NCI-H69 (cell line): ENCODE data around the gene KREMEN2.
A peak's percentile ranks its signal among the peaks of the same experiment; 100 is the strongest.
"Not testable (repeated sequence)": the region's sequence is repeated elsewhere in the genome, so short reads cannot be mapped to it uniquely, and the experiment has no call there.

ENCODE experiments used
- DNase-seq: peaks from one replicate; lab custom pipeline; 2025; lab: John Stamatoyannopoulos, UW

Gene KREMEN2, protein sequence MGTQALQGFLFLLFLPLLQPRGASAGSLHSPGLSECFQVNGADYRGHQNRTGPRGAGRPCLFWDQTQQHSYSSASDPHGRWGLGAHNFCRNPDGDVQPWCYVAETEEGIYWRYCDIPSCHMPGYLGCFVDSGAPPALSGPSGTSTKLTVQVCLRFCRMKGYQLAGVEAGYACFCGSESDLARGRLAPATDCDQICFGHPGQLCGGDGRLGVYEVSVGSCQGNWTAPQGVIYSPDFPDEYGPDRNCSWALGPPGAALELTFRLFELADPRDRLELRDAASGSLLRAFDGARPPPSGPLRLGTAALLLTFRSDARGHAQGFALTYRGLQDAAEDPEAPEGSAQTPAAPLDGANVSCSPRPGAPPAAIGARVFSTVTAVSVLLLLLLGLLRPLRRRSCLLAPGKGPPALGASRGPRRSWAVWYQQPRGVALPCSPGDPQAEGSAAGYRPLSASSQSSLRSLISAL

DNA sequence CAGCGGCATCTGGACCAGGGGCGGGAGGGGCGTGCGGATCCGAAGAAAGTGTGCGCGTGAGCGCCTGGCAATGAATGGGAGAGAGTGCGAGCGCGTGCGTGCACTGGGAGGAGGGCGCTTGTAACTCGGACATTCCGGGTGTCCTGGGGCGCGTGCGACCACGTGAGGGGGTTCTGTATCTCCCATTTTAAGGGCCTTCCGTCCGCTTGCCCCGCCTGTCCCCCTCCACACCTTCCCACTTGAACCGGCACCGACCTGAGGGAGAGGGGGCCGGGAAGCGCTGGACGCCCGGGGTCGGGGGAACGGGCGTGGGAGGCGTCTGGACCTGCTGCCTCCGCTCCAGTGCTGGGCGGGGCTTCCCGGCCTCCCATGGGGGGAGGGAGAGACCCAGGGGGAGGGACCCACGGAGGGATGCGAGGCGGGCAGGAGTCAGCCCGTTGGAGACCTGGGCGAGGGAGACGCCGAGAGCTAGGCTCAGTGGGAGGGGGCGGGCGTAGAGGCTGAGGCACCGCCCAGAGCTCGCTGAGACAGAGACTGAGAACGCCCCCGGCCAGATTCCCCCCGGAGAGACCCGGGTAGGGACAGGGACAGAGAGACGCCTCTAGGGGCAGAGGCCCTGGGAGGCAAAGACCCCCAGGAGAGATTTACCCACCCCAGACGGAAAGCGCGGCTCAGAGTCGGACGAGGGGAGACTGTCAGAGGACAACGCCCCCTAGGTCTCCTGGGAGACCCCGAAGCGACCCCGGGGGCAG, at the start of gene KREMEN2:
KREMEN2 (plus strand) TSS at position 553 of the 752 bp plus-strand sequence. CDS start 246 bp downstream, outside the sequence.
- DNase-seq: peak; percentile 93

DNA sequence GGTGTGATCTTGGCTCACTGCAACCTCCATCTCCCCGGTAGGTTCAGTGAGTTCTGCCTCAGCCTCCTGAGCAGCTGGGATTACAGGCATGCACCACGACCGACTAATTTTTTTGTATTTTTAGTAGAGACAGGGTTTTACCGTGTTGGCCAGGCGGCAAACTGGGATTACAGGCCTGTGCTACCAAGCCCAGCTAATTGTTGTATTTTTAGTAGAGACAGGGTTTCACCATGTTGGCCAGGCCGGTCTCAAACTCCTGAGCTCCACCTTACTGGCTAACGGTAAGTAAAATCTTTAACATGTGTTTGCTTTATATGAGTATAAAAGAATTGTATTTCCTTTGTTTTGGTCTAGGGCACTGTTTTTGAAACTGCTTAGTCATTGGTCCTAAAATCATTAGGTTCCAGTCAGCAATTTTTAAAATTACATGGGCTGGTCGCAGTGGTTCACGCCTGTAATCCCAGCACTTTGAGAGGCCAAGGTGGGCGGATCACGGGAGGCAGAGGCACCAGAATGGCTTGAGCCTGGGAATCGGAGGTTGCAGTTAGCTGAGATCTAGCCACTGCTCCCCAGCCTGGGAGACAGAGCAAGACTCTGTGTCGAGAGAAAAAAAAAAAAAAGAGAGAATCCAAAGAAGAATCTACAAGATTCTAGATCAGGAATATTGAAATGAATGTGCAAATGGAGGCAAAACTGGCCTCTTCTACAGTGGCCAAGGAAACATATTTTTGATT, 48.7 kb upstream of the KREMEN2 start:
- DNase-seq: peak; percentile 35

DNA sequence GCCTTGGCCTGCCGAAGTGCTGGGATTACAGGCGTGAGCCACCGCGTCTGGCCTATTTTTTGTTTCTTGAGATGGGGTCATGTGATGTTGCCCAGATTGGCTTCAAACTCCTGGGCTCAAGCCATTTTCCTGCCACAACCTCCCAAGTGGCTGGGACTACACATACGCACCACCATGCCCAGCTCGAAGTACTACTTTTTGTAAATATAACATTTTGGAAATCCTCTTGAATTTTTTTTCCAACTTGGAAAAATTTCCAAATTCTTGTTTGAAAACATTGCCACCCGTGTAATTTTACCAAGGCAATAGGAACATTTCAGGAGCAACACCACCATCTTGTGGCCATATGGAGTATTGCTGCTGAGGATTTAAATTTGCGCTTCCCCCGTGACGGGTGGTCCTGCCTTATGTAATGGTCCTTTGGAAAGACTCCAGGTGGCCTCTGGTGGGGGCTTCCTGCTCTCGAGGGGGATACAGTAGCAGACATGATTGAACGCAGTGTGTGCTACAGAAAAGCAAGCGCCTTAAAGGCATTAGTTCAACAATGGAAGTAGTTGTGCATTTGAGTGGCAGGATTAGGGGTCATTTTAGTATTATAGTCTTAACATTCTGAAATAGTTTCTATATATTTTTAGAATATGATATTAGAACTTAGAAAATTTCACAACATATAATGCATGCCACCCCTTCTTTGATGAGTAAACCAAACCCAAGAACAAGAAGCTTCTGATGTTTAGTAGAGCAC, 44.4 kb upstream of the KREMEN2 start:
- peak; percentile 63 for DNase-seq

DNA sequence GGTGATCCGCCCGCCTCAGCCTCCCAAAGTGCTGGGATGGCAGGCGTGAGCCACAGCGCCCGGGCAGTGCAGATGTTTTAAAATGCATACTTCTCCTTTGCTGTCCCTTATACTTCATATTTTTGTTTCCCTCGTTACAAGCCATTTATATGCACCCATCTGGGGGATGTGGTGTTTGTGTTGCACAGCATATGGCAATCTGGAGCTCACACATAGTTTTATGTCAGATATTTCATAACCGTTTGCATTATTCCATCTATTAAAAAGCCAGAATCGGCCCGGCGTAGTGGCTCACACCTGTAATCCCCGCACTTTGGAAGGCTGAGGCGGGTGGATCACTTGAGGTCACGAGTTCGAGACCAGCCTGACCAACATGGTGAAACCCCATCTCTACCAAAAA, 40.6 kb upstream of the KREMEN2 start:
- DNase-seq: no peak

DNA sequence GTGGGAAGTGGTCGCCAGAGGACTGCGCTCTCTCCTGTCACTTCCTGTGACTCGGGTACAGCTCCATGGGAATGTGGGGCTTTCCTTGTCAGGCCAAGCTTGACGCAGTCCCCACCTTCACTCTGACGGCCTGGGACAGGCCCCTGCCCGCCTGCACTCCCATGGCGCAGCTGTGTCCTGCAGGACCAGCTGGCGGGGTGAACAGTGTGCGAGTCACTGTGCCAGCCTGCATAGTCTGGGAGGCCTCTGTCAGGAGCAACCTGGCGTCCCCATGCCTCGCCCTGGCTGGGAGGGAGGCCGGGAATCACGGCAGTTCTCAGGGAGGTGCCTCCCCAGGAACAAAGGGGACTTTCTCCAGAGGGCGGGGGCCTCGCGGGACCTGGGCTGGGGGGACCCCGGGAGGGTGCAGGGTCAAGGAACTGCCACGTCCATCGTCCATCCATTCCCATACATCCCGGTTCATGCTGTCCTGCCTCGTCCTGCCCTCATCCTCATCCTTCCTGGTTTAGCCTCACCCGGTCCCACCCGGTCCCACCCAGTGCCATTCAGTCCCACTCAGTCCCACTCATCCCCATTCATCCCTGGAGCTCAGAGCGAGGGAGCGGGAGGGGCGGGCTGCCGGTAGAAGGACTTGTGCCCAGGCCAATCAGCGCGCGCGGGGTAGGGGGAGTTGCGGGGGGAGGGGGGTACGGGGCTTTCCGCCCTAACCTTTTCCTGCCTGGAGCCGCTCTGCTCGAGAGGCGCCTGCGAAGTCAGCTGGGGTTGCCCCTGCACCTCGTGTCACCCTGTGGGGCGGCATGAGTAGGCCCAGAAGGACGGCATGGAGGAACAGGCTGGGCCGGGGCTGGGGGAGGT, 38.9 kb upstream of the KREMEN2 start:
- DNase-seq: no peak

DNA sequence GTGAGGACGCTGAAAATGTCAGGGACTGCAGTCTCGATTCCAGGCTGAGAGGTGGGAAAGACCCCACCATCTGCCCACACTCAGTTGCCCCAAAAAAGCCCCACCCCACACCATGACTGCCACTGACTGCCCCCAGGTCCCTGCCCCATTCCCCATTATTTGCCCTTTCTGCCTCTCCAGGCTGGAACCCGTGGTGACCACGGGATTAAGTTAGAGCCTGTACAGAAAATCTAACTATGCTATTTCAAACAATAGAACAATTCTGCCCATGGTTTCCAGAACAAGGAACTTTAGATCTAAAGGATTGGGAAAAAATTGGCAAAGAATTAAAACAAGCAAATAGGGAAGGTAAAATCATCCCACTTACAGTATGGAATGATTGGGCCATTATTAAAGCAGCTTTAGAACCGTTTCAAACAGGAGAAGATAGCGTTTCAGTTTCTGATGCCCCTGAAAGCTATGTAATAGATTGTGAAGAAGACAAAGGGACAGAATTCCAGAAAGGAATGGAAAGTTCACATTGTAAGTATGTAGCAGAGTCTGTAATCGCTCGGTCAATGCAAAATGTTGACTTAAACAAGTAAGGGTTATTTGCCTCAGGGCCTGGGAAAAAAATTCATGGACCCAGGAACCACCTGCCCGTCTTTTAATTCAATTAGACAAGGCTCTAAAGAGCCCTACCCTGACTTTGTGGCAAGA, 38.0 kb upstream of the KREMEN2 start:
- DNase-seq: peak; percentile 62

DNA sequence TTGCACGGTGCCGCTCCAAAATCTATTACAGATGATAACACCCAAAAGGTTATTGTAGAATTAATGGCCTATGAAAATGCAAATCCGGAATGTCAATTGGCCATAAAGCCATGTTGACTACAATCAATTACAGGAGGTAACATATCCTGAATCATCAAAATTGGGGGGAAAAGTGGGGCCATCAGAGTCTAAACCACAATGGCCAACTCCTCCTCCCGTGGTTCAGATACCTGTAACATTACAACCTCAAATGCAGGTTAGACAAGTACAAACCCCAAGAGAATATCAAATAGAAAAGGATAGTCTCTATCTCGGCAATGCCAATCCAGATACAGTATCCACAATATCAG, 37.5 kb upstream of the KREMEN2 start:
- peak; percentile 49 for DNase-seq

DNA sequence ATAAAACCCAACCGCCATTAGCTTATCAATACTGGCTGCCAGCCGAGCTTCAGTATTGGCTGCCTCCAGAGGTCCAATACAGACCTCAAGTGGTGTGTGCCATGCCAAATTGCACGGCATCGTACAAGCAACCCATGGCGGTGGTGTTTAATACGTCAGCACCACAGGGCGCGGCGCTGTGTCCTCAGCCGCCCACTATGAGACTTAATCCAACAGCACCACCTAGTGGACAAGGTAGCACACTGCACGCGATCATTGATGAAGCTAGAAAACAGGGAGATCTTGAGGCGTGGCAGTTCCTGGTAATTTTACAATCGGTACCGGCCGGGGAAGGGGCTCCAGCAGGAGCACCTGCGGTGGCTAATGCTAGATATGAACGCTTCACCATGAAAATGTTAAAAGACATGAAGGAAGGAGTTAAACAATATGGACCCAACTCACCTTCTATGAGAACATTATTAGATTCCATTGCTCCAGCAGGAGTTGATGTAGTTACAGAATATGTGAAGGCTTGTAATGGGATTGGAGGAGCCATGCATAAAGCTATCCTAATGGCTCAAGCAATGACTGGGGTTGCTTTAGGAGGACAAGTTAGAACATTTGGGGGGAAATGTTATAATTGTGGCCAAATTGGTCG, 36.9 kb upstream of the KREMEN2 start:
- DNase-seq: peak; percentile 94

DNA sequence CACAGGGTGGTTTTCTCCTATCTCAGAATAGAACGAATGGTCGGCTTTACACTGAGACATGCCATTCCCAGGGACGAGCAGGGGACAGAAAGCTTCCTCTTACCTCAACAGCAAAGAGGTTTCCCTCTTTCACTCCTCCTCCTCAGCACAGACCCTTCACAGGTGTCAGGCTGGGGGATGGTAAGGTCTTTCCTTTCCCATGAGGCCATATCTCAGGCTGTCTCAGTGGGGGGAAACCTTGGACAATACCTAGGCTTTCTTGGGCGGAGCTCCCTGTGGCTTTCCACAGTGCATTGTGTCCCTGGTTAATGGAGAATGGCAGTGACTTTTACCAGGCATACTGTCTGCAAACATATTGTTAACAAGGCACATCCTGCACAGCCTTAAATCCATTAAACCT, 35.9 kb upstream of the KREMEN2 start:
- peak; percentile 37 for DNase-seq

DNA sequence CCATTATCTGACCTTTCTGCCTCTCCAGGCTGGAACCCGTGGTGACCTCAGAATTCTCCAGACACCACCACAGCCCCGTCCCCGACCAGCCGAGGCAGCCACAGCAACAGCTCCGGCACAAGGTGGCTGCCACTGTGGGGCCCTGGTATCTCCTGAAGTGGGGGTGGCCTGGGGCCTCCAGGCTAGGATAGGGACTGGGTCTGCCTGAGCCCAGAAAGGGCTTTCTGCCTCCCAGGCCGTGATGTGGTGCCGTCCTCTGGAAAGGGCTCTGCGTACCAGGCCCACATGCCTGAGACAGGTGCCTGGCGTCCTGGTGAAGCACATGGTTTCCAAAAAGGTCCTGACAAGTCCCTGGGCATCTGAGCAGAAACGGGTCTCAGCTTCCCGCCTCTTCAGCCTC, 35.3 kb upstream of the KREMEN2 start:
- DNase-seq: no peak

DNA sequence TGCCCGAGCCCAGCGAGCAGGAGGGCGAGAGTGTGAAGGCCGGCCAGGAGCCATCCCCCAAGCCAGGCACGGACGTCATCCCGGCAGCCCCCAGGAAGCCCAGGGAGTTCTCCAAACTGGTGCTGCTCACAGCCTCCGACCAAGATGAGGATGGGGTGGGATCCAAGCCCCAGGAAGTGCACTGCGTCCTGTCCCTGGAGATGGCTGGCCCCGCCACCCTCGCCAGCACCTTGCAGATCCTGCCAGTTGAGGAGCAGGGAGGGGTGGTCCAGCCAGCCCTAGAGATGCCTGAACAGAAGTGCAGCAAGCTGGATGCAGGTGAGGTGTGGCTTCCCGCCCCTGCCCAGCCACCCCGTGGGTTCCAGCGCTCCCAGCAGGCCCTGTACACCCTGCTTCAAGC, 34.4 kb upstream of the KREMEN2 start:
- DNase-seq: no peak

DNA sequence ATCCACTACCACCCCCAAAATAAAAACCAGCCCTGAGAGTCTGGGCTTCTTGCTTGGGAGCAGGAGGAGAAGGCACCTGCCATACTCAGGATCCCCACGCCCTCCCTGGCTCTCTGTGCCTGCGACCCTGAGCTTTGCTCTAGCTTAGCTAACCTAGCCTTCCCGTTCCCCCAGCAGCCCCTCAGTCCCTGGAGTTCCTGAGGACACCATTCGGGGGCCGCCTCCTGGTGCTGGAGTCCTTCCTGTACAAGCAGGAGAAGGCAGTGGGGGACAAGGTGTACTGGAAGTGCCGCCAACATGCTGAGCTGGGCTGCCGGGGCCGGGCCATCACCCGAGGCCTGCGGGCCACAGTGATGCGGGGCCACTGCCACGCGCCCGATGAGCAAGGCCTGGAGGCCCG, 33.8 kb upstream of the KREMEN2 start:
- DNase-seq: no peak

DNA sequence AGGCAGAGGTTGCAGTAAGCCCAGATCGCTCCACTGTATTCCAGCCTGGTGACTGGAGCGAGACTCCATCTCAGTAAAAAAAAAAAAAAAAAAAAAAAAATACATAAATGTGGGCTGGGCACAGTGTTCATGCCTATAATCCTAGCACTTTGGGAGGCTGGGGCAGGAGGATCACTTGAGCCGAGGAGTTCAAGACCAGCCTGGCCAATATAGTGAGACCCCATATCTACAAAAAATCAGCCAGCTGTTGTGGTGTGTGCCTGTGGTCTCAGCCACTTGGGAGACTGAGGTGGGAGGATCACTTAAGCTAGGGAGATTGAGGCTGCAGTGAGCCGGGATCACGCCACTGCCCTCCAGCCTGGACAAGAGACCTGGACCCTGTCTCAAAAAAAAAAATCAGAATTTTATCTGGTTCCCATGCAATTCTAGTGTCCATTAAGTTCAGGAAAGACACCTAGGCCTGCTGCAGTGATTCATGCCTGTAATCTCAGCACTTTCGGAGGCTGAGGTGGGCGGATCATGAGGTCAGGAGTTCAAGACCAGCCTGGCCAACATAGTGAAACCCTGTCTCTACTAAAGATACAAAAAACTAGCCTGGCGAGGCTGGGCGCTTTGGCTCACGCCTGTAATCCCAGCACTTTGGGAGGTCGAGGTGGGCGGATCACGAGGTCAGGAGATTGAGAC, 32.7 kb upstream of the KREMEN2 start:
- DNase-seq: not testable (repeated sequence)

DNA sequence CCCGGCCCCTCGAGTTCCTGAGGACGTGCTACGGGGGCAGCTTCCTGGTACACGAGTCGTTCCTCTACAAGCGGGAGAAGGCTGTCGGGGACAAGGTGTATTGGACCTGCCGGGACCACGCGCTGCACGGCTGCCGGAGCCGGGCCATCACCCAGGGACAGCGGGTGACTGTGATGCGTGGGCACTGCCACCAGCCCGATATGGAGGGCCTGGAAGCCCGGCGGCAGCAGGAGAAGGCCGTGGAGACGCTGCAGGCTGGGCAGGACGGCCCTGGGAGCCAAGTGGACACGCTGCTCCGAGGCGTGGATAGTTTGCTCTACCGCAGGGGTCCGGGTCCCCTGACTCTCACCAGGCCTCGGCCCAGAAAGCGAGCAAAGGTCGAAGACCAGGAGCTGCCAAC, 30.9 kb upstream of the KREMEN2 start:
- no peak for DNase-seq

DNA sequence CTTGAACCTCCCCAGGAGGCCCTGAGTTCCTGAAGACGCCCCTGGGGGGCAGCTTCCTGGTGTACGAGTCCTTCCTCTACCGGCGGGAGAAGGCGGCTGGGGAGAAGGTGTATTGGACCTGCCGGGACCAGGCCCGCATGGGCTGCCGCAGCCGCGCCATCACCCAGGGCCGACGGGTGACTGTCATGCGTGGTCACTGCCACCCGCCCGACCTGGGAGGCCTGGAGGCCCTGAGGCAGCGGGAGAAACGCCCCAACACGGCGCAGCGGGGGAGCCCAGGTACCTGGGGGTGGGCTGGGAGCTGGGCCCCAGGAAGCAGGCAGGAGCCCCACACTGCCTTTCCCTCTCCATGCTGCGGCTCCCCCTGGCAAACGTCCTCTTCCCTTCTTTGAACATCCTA, 30.4 kb upstream of the KREMEN2 start:
- no peak for DNase-seq

DNA sequence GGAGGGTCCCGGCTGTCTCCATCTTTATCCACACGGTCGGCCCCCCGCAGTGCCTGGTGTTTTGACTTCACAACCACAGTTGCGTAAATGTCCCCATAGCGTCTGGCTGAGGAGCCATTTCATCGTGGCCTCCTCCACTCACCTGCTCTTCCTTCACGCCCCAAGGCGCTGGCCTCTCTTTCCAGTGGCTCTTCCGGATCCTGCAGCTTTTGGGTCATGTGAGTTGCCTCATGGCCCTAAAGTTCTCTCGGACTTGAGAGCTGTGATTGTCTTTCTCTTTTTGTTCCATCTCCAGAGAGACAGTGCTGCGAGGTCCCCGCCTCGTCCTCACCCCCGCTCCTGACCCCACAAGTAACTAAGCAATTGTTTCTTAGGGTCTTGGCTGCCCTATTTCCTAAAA, 29.6 kb upstream of the KREMEN2 start:
- no peak for DNase-seq

DNA sequence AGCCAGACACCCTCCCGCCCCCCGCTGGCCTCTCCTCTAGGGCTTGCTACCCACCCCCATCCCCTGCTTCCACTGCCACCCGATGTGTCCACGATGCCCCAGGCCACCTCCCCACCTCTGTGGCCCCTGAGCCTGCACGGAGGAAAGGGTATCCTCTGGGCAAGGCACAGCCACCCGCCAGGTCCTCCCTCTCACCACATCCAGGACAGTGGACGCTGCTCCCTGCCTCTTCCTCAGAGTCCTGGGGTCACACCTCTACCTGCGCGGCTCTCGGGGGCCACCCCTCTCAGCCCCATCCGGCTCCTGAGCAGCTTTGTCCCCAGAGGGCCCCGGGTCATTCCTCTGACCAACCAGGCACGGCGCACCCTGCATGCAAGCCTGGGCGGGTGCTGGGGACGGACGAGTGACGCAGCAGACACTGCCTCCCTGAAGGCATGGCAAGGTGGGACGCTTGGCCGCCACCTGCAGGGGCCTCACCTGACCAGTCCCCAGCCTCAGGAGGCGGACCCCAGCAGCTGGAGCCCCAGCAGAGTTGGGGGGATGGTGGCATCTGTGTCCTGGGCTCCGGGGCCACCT, 27.6 kb upstream of the KREMEN2 start:
- DNase-seq: no peak

DNA sequence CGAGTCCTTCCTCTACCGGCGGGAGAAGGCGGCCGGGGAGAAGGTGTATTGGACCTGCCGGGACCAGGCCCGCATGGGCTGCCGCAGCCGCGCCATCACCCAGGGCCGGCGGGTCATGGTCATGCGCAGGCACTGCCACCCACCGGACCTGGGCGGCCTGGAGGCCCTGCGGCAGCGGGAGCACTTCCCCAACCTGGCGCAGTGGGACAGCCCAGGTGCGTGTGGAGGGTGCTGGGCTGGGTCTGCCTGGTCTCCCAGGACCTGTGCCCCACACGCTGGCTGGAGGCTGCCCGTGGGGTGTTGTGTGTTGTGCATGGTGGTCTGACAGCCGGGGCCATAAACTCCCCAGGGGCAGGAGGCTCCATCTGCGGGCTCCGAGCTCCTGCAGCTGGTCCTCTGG, 26.9 kb upstream of the KREMEN2 start:
- no peak for DNase-seq

DNA sequence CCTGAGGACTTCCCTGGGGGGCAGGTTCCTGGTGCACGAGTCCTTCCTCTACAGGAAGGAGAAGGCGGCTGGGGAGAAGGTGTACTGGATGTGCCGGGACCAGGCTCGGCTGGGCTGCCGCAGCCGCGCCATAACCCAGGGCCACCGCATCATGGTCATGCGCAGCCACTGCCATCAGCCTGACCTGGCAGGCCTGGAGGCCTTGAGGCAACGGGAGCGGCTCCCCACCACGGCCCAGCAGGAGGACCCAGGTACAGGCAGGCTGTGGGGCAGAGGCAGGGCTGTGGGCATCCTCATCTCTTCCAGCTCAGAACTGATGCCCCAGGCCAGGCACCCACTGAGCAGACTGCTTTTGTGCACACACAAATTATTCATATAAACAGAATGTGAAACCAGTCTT, 25.9 kb upstream of the KREMEN2 start:
- DNase-seq: no peak
